Caco-2 (cell line): ENCODE results near the gene PKHD1. TPM values are rescaled to one million over a fixed set of nuclear protein-coding genes. Genes with fewer than 3 reads are reported as not detected.

Source experiments
- BruUV-seq: library from RNA; stranded (reverse); fragments of 400-500 nt; replicated peaks from 2 replicates; lab custom pipeline; 2021; lab: Mats Ljungman, UMichigan
- CTCF ChIA-PET: fragments of 300-600 bp; sonication (Branson Sonifier 250); formaldehyde crosslinking; loops from one replicate; lab custom pipeline; 2022; ENCODE audit warnings: antibody characterized with exemption; lab: Charles Lee
- POLR2A ChIA-PET: fragments of 300-600 bp; sonication (Branson Sonifier 250); formaldehyde crosslinking; loops from one replicate; lab custom pipeline; 2022; ENCODE audit warnings: antibody characterized with exemption; lab: Charles Lee
- DNase-seq, 2 experiments: peaks; one replicate each; pipeline versions ENCODE4 v3.0.0 to v3.0.0-alpha.2; 2020 to 2022
- H3K27me3 ChIP-seq: replicated peaks from 2 replicates; pipeline ENCODE4 v1.6.0; 2011; ENCODE audit warnings: low read length; ENCODE audit not compliant: control insufficient read depth, insufficient read depth
- H3K36me3 ChIP-seq: 2 replicates; pipeline ENCODE4 v1.5.1; 2011; ENCODE audit warnings: low read length; ENCODE audit not compliant: control insufficient read depth, insufficient read depth
- H3K4me1 ChIP-seq: fragments of 250-450 bp; sonication (Bioruptor Pico); 2 replicates; pipeline ENCODE4 v1.5.1; 2020; ENCODE audit warnings: mild to moderate bottlenecking
- H3K4me3 ChIP-seq: 2 replicates; pipeline ENCODE4 v1.5.1; 2011; ENCODE audit warnings: low read depth, mild to moderate bottlenecking, control low read depth, low read length
- H3K9me3 ChIP-seq: fragments of 250-450 bp; sonication (Bioruptor Pico); 2 replicates; pipeline ENCODE4 v1.5.1; 2020; ENCODE audit warnings: mild to moderate bottlenecking, moderate library complexity
- H3K27ac Mint-ChIP-seq: one replicate; pipeline ENCODE4 v1.8.0; 2022; ENCODE audit warnings: mixed read lengths; ENCODE audit not compliant: unreplicated experiment
- H3K27me3 Mint-ChIP-seq: one replicate; pipeline ENCODE4 v1.8.0; 2022; ENCODE audit warnings: mixed read lengths; ENCODE audit not compliant: insufficient read depth, unreplicated experiment
- H3K36me3 Mint-ChIP-seq: one replicate; pipeline ENCODE4 v1.8.0; 2022; ENCODE audit warnings: mild to moderate bottlenecking, mixed read lengths; ENCODE audit not compliant: insufficient read depth, unreplicated experiment
- H3K4me1 Mint-ChIP-seq: one replicate; pipeline ENCODE4 v1.8.0; 2022; ENCODE audit warnings: low read depth, mixed read lengths; ENCODE audit not compliant: unreplicated experiment
- H3K4me3 Mint-ChIP-seq: one replicate; pipeline ENCODE4 v1.8.0; 2022; ENCODE audit warnings: mild to moderate bottlenecking, moderate library complexity, mixed read lengths; ENCODE audit not compliant: unreplicated experiment
- H3K9me3 Mint-ChIP-seq: one replicate; pipeline ENCODE4 v1.8.0; 2022; ENCODE audit warnings: mixed read lengths; ENCODE audit not compliant: unreplicated experiment
- intact Hi-C: fragments of 100-400 bp; cut with micrococcal nuclease; formaldehyde crosslinking; loops from one replicate; pipeline ENCODE4 v1.10.0; 2022; ENCODE audit not compliant: unreplicated experiment
- total RNA-seq: library from RNA; stranded (reverse); gene quantifications from 2 replicates; pipeline ENCODE4 v1.2.3, GENCODE V29; 2022
- TF ChIP-seq, protein P1 (sequence below), 2 experiments: fragments of 200-600 bp in 1 of 2; IDR thresholded peaks; 1 replicate in 1 of 2; 2 replicates in 1 of 2; pipeline versions ENCODE4 v1.5.1 to v1.8.0; 2011 to 2022; ENCODE audit warnings: antibody characterized with exemption in 1 of 2, control low read depth in 1 of 2, inconsistent platforms in 1 of 2, low read depth in 1 of 2, low read length in 1 of 2, mild to moderate bottlenecking in 1 of 2, moderate library complexity in 1 of 2; ENCODE audit not compliant: insufficient read depth in 1 of 2, severe bottlenecking in 1 of 2, unreplicated experiment in 1 of 2

PKHD1 gene
- total RNA-seq, 1 experiment from 2014 or later: 3.3 TPM

GRCh38 chr6:51788121-51788520 lies 299.3 kb downstream of the PKHD1 start:
- no peak overlapping the region for H3K4me3 ChIP-seq
- POLR2A ChIA-PET: no interaction called here
- CTCF ChIA-PET: no interaction called here
- TF ChIP-seq, protein P1, sequence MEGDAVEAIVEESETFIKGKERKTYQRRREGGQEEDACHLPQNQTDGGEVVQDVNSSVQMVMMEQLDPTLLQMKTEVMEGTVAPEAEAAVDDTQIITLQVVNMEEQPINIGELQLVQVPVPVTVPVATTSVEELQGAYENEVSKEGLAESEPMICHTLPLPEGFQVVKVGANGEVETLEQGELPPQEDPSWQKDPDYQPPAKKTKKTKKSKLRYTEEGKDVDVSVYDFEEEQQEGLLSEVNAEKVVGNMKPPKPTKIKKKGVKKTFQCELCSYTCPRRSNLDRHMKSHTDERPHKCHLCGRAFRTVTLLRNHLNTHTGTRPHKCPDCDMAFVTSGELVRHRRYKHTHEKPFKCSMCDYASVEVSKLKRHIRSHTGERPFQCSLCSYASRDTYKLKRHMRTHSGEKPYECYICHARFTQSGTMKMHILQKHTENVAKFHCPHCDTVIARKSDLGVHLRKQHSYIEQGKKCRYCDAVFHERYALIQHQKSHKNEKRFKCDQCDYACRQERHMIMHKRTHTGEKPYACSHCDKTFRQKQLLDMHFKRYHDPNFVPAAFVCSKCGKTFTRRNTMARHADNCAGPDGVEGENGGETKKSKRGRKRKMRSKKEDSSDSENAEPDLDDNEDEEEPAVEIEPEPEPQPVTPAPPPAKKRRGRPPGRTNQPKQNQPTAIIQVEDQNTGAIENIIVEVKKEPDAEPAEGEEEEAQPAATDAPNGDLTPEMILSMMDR (IDR thresholded peaks at IDR 0.05; ENCODE audit: insufficient read depth in 1 of 2, low read depth in 1 of 2, low read length in 1 of 2, severe bottlenecking in 1 of 2, unreplicated experiment in 1 of 2): no peak
- BruUV-seq: no TSS peak
- Mint-ChIP-seq H3K4me3 (no peak overlapping the region), H3K4me1 (no peaks in the 10 kb centered on the region), H3K9me3 (no peaks in the 10 kb centered on the region), H3K27me3 (no peaks in the 10 kb centered on the region), H3K36me3 (no peaks in the 10 kb centered on the region), H3K27ac (no peak overlapping the region)
- H3K36me3 ChIP-seq: no peaks in the 10 kb centered on the region
- no peaks in the 10 kb centered on the region for H3K27me3 ChIP-seq
- intact Hi-C loops: no loop called here
- H3K9me3 ChIP-seq: no peaks in the 10 kb centered on the region
- no peaks in the 10 kb centered on the region for H3K4me1 ChIP-seq
- no peak for DNase-seq

DNA sequence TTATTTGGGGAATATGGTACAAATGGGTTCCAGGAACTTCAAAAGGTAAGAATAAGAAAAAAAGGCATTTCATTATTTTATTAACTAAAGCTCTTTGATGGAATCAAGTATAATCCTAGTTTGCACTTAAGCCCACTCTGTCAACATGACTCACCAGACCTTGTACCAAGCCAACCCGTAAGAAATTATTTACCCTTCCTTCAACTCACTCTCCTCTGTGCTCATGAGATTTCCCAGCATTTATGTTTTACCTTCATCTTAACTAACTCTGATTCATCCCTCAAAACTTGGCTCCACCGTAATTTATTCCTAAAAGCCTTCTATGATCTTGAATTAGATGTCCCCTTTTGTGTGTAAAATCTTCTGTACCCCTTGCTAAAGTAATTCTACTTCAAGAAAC lies 308.7 kb downstream of the PKHD1 start:
- Mint-ChIP-seq H3K36me3 (no peaks in the 10 kb centered on the region), H3K4me3 (no peak overlapping the region), H3K27ac (no peak overlapping the region), H3K4me1 (no peaks in the 10 kb centered on the region), H3K9me3 (no peaks in the 10 kb centered on the region), H3K27me3 (no peaks in the 10 kb centered on the region)
- Histone ChIP-seq H3K4me1 (no peaks in the 10 kb centered on the region), H3K27me3 (no peaks in the 10 kb centered on the region), H3K36me3 (no peaks in the 10 kb centered on the region), H3K9me3 (no peaks in the 10 kb centered on the region), H3K4me3 (no peak overlapping the region)
- ChIA-PET POLR2A (no interaction called here), CTCF (no interaction called here)
- intact Hi-C loops: no loop called here
- no peak for DNase-seq
- BruUV-seq: no TSS peak
- TF ChIP-seq, protein P1 (IDR thresholded peaks at IDR 0.05; ENCODE audit: insufficient read depth in 1 of 2, low read depth in 1 of 2, low read length in 1 of 2, severe bottlenecking in 1 of 2, unreplicated experiment in 1 of 2): no peak

DNA sequence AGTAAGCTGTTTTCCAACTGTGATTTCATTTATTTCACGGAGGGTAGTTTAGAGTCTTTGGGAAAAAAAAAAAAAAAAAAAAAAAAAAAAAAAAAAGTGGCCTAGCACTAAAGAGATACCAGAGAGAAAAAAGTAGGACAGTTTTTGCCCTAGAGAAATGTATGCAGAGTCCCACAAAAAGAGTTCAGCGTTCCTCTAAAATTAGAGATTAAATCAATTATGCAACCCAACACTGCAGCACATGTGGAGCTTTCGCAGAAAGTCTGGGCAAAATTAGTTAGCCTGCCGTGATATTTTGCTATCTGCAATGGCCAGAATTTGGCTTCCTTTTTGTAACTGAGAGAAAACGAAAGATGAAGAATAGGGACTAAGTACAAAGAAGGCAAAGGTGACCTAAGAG lies 309.8 kb downstream of the PKHD1 start:
- Histone ChIP-seq H3K36me3 (no peaks in the 10 kb centered on the region), H3K4me1 (no peaks in the 10 kb centered on the region), H3K4me3 (no peak overlapping the region), H3K9me3 (no peaks in the 10 kb centered on the region), H3K27me3 (no peaks in the 10 kb centered on the region)
- no peaks in the 10 kb centered on the region for H3K4me1 Mint-ChIP-seq
- no peak for DNase-seq
- ChIA-PET POLR2A (no interaction called here), CTCF (no interaction called here)
- H3K36me3 Mint-ChIP-seq: no peaks in the 10 kb centered on the region
- H3K9me3 Mint-ChIP-seq: no peaks in the 10 kb centered on the region
- intact Hi-C loops: no loop called here
- BruUV-seq: no TSS peak
- no peak overlapping the region for H3K4me3 Mint-ChIP-seq
- no peaks in the 10 kb centered on the region for H3K27me3 Mint-ChIP-seq
- TF ChIP-seq, protein P1 (IDR thresholded peaks at IDR 0.05; ENCODE audit: insufficient read depth in 1 of 2, low read depth in 1 of 2, low read length in 1 of 2, severe bottlenecking in 1 of 2, unreplicated experiment in 1 of 2): no peak
- no peak overlapping the region for H3K27ac Mint-ChIP-seq
